GM12891 (cell line): ENCODE data around the gene PRKCB.

Experiments
- PAX5 ChIP-seq: IDR thresholded peaks from 2 replicates; pipeline ENCODE4 v1.6.1; 2011; ENCODE audit warnings: low read length, moderate library complexity, mild to moderate bottlenecking; ENCODE audit not compliant: insufficient read depth, severe bottlenecking
- POLR2A ChIP-seq: IDR thresholded peaks from 2 replicates; pipeline ENCODE4 v1.6.1; 2011; ENCODE audit warnings: low read depth, low read length, control low read depth
- POLR2AphosphoS5 ChIP-seq: IDR thresholded peaks from 2 replicates; pipeline ENCODE4 v1.6.1; 2011; ENCODE audit warnings: low read depth, low read length, control low read depth
- SPI1 ChIP-seq: IDR thresholded peaks from 2 replicates; pipeline ENCODE4 v1.6.1; 2011; ENCODE audit warnings: low read depth, low read length, control low read depth
- TAF1 ChIP-seq: IDR thresholded peaks from 2 replicates; pipeline ENCODE4 v1.6.1; 2011; ENCODE audit warnings: low read depth, low read length, control low read depth

GRCh38 chr16:23835390-23836077, at the start of gene PRKCB:
- TF ChIP-seq SPI1 (no peak), POLR2AphosphoS5 (peak; percentile 43; the same call in 1 of the 2 replicates), POLR2A (no peak), TAF1 (no peak; the same call in 1 of the 2 replicates), PAX5 (no peak)
